NCI-H1048 (cell line): ENCODE results near the gene DHRS4L2.
"Not testable (repeated sequence)": the region's sequence is repeated elsewhere in the genome, so short reads cannot be mapped to it uniquely, and the experiment has no call there.

Experiments
- DNase-seq: peaks from one replicate; lab custom pipeline; 2025; lab: John Stamatoyannopoulos, UW

Gene DHRS4L2

DNA sequence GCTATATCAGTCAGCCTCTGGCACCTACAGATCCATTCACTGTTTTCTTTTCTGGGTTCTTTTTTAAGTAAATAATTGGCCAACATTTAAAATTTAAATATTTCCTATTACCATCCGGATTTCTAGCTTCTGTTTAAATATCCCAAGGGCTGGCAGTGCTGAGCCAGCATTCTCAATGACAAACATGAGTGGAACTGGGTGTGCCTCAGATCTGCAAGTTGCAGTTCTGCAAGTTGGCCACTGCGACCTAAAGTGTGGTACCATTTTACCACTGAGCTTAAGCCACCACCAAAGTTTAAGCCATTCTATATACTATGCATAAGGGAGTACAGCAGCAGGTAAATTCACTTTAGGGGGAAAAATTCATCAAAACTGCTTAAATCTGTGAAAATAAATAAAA lies 31.2 kb downstream of the DHRS4L2 start:
- DNase-seq, result not testable (repeated sequence)

GRCh38 chr14:24020520-24020919 lies 31.8 kb downstream of the DHRS4L2 start:
- DNase-seq, result not testable (repeated sequence)

- not testable (repeated sequence) for DNase-seq
Measured at GRCh38 chr14:24024939-24025418, 36.2 kb downstream of the DHRS4L2 start.

DNA sequence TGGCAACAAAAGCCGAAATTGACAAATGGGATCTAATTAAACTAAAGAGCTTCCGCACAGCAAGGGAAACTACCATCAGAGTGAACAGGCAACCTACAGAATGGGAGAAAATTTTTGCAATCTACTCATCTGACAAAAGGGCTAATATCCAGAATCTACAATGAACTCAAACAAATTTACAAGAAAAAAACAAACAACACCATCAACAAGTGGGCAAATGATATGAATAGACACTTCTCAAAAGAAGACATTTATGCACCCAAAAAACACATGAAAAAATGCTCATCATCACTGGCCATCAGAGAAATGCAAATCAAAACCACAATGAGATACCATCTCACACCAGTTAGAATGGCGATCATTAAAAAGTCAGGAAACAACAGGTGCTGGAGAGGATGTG lies 41.0 kb downstream of the DHRS4L2 start:
- DNase-seq, result not testable (repeated sequence)

DNA sequence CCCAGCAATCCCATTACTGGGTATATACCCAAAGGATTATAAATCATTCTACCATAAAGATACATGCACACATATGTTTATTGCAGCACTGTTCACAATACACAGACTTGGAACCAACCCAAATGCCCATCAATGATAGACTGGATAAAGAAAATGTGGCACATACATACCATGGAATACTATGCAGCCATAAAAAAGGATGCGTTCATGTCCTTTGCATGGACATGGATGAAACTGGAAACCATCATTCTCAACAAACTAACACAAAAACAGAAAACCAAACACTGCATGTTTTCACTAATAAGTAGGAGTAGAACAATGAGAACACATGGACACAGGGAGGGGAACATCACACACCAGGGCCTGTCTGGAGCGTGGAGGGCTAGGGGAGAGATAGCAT lies 42.6 kb downstream of the DHRS4L2 start:
- DNase-seq, result not testable (repeated sequence)

DNA sequence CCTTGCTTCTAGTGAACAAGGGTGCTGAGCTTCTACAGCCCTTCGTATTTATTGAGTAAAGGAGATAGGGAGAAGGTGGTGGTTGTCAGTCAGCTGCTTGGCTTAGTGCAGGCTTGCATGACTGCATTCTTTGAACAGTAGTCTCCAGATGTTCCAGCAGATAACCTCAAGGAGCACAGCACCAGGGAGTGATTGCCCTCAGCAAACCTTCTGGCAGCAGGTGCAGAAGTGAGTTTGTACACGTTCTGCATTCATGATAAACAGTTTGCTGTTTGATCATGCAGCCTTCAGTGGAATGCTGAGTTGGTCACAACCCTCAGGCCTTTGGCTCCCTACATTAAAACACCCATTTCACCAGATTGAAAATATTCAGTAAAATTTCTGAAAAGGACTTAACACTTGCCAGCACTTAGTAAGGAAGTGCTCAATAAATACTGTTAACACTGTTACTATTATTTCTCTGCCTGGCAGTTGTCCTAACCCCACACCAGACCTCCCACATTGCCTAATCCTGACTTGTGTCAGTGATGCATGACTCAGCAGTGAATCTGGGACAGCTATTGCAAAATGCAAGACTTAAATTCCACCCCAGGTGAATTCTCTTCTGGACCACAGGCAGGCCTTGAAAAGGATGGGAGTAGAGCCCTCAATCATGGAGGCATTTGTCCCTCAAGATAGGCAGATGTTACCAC lies 44.1 kb downstream of the DHRS4L2 start:
- DNase-seq, result no peak

- not testable (repeated sequence) for DNase-seq
Measured at GRCh38 chr14:24035769-24036168, 47.0 kb downstream of the DHRS4L2 start.

GRCh38 chr14:24036169-24036962 lies 47.6 kb downstream of the DHRS4L2 start:
- peak; percentile 57 for DNase-seq

DNA sequence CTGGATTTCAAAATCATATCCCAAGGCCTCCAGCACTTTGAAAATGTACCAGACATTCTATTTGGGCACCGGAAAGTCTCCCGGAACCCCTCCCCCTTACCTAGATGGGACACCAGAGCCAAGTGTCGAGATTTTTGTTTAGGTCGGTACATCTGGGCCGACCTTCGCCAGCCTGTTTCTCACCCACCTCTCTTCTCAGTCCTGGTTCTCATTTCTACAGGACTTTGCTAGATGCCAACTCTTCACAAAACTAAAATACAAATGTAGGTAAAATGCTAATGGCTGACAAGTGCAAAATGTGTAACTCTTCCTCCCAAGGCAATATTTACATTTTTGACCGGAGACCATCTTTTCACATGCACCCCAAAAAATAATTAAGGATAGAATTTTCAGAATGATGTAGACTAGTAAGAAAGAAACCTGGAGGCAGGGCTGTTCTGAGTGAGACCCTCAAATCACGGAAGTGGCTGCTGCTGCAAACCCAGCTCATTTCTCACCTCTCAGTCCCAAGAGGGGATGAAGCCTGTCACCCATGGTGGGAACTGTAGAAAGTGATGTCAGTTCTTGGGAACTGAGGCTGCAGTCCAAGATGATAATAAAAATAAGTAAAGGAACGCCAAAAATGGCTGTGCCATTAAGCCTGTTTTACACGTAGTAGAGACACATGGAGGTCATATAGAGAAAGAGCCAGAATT lies 48.4 kb downstream of the DHRS4L2 start:
- not testable (repeated sequence) for DNase-seq

GRCh38 chr14:24037658-24038037 lies 48.9 kb downstream of the DHRS4L2 start:
- no peak for DNase-seq

GRCh38 chr14:24038686-24039085 lies 50.0 kb downstream of the DHRS4L2 start:
- DNase-seq, result no peak

DNA sequence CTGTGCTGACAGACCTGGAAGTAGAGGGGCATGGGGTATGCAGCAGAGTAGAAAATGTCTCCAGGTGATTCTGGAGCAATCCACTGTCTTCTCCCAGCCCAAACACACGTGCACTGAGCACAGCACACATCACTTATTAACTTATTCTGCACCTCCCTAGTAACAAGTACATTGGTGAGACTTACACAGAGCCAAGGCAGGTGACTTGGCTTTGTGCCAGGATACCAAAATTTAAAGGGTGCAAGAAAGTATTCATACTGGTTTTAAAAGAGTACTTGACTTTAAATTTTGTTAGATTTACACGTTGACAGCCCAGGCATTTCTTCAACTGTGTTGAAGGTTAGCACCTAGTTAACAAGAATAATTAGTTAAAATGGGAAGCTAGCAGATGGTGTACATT lies 52.0 kb downstream of the DHRS4L2 start:
- DNase-seq, result no peak

DNA sequence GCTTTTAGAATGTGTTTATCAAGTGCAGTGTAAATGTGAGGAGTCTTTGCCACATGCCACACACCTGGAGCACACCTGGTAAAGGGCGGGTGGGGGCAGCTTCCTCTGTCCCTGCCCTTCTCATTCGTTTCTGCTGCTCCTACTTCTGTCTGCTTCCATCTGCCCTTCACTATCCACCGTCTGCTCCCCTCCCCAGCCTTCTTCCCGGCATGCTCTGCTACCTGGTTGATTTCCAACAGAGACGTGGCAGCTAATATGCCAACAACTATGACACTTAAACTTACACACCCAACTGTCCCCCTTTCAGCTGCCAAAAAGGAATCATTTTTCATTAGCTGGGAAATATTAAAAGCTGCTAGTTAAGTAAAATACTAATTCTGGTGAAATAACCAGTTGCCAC lies 54.0 kb downstream of the DHRS4L2 start:
- DNase-seq, result no peak

DNA sequence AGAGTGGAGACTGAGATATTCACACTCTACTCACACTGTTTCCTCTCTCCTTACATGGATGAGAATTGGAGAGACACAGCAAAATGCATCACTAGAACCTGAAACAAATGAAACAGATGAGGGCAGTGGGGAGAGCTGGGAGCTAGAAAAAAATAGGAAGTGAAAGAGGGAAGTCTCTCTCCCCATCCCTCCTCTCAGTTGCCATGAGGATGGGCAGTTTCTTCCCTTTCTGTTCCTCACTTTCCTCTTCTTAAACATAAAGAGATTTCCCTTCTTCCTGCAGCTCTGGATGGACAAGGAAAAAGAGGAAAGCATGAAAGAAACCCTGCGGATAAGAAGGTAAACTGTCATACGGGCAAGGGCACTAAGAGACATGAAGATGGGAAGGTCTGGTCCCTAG lies 60.3 kb downstream of the DHRS4L2 start:
- not testable (repeated sequence) for DNase-seq

DNA sequence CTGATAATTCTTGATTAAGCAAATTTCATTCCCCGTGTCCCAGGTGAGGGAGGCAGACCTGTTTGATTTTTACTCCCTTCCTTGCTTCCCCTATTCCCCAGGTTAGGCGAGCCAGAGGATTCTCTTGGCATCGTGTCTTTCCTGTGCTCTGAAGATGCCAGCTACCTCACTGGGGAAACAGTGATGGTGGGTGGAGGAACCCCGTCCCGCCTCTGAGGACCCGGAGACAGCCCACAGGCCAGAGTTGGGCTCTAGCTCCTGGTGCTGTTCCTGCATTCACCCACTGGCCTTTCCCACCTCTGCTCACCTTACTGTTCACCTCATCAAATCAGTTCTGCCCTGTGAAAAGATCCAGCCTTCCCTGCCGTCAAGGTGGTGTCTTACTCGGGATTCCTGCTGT lies 62.0 kb downstream of the DHRS4L2 start:
- DNase-seq, result not testable (repeated sequence)

GRCh38 chr14:24051176-24051788 lies 62.6 kb downstream of the DHRS4L2 start:
- no peak for DNase-seq

GRCh38 chr14:24051789-24052655 lies 63.3 kb downstream of the DHRS4L2 start, which contains the start of gene CARMIL3:
TSS of gene CARMIL3 (plus strand) at chr14:24052009. CDS start at chr14:24052154, 145 bp downstream.
- peak; percentile 35 for DNase-seq

DNA sequence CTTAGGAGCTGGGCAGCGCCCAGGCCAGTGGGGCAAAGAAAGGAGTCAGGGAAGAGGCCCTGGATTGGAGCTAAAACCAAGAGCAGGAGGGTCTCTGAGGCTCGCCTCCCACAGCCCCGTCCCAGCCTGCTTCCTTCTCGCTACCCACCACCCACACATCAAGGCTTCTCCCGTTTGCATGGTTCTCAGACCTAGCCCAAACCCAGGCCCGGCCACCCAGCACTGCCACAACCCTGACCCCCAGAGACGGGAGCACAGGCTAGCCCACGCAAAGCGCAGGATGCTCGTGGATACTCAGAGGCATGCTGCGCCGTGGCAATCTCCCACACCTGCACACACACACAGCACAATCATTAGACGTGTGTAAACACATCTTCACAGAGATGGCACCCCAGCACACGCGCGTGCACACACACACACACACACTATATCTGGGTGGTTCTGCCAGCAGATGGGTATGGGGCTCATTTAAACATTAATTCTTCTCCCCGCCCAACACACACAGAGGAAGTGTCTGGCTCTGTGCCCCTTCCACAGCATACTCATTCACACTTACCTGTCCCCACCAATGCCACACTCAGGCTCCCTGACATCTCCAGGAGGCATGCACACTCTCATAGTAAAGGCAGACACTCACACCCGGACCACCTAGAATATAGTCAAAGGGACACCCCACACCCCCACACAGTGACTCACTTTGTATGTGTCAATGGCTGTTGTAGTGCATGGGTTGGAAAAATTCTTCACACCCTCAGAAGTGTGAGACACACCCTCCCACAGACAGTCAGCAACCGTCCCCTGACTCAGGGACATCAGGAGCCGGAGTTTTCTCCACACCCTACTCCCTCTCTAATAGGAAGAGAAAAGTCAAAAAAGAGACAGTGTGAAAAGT lies 64.2 kb downstream of the DHRS4L2 start:
- no peak for DNase-seq

GRCh38 chr14:24053548-24054323 lies 65.0 kb downstream of the DHRS4L2 start:
- DNase-seq, result no peak
